Transverse colon (tissue), 4 donors: ENCODE results near the gene STK4. TPM values are rescaled to one million over a fixed set of nuclear protein-coding genes. Genes with fewer than 3 reads are reported as not detected.
A peak's percentile ranks its signal among the peaks of the same experiment; 100 is the strongest.

ENCODE experiments used
- DNase-seq: peaks from one replicate; pipeline ENCODE4 v3.0.0-alpha.2; 2019
- H3K27ac ChIP-seq, 4 donors: fragments of 200-600 bp; sonication (generic); 2 replicates each; pipeline ENCODE4 v1.5.1; 2016 to 2018; ENCODE audit warnings: inconsistent platforms in 4 of 4
- H3K27me3 ChIP-seq: fragments of 200-600 bp; sonication (generic); 2 replicates; pipeline ENCODE4 v1.5.1; 2017; ENCODE audit warnings: inconsistent platforms
- H3K36me3 ChIP-seq, 4 donors: fragments of 200-600 bp; sonication (generic); 2 replicates each; pipeline ENCODE4 v1.5.1; 2017 to 2019; ENCODE audit warnings: inconsistent platforms in 4 of 4
- H3K4me1 ChIP-seq, 4 donors: fragments of 200-600 bp; sonication (generic); 2 replicates each; pipeline ENCODE4 v1.5.1; 2017 to 2020; ENCODE audit warnings: inconsistent platforms in 4 of 4
- H3K4me3 ChIP-seq, 4 donors: fragments of 200-600 bp; sonication (generic); 1 replicate in 1 of 4; 2 replicates in 3 of 4; pipeline versions ENCODE4 v1.5.1 to v1.6.1; 2017 to 2019; ENCODE audit warnings: inconsistent platforms in 4 of 4
- H3K9me3 ChIP-seq, 2 donors: fragments of 200-600 bp; sonication (generic); 2 replicates each; pipeline ENCODE4 v1.5.1; 2017 to 2019; ENCODE audit warnings: inconsistent platforms in 2 of 2
- CTCF ChIP-seq, 5 experiments: fragments of 200-600 bp in 3 of 5; fragments of 450-650 bp in 2 of 5; sonication (generic) in 3 of 5; IDR thresholded peaks; 1 replicate in 2 of 5; 2 replicates in 3 of 5; pipeline ENCODE4 v1.5.1; 2016 to 2017; ENCODE audit warnings: antibody characterized with exemption in 5 of 5, inconsistent platforms in 3 of 5, mild to moderate bottlenecking in 2 of 5, moderate library complexity in 1 of 5
- EP300 ChIP-seq: sonication (generic); formaldehyde crosslinking; IDR thresholded peaks from one replicate; pipeline ENCODE4 v1.6.1; 2017; ENCODE audit warnings: antibody characterized with exemption, low read depth
- POLR2A ChIP-seq: fragments of 450-650 bp; IDR thresholded peaks from one replicate; pipeline ENCODE4 v1.6.1; 2016; ENCODE audit warnings: antibody characterized with exemption, mild to moderate bottlenecking, moderate library complexity
- POLR2AphosphoS5 ChIP-seq, 3 donors: sonication (generic); formaldehyde crosslinking; IDR thresholded peaks; one replicate each; pipeline ENCODE4 v1.6.1; 2016; ENCODE audit warnings: antibody characterized with exemption in 3 of 3
- WGBS, 2 donors: methylation state at CpG; one replicate each; pipeline ENCODE4 v1.1.5; 2018; ENCODE audit warnings: low coverage in 1 of 2; 5-methylcytosine and 5-hydroxymethylcytosine counted together
- in situ Hi-C, 4 donors: fragments of 200-750 bp; cut with MboI; loops; one replicate each; pipeline versions ENCODE4 v1.15.0 to v1.15.1; 2017; ENCODE audit warnings: low sequenced_read_pairs in 3 of 4, low pct_ligation_motif_present in 1 of 4, low pct_unique_long_range_greater_than_20kb in 1 of 4
- intact Hi-C: fragments of 100-400 bp; cut with DNase I; formaldehyde crosslinking; loops from one replicate; pipeline ENCODE4 v1.15.1; 2023; ENCODE audit warnings: low total_unique reads
- total RNA-seq, 4 donors: library from RNA; depleted of rRNA; stranded (reverse); fragments of >200 nt; gene quantifications; one replicate each; pipeline ENCODE4 v1.1.0, GENCODE V29; 2016

Gene STK4
- total RNA-seq, 4 donors from 2014 or later, result 30.3 to 78.1 (median 38.3) TPM

- Histone ChIP-seq H3K4me3 (no peak overlapping the region), H3K27ac (no peak overlapping the region), H3K9me3 (no peaks in the 10 kb centered on the region), H3K27me3 (no peaks in the 10 kb centered on the region), H3K4me1 (peaks cover 3 to 27% (median 7%) of the 10 kb centered on the region in 4 donors), H3K36me3 (no peaks in the 10 kb centered on the region)
- peak; percentile 74 to 86 (median 78) for TF ChIP-seq CTCF (IDR thresholded peaks at IDR 0.05)
- TF ChIP-seq EP300, result no peak
- intact Hi-C loops (no loop called here), in situ Hi-C loops (loop anchor here in 2 of 4 donors (5.0 to 25.0 kb wide), 2 partner anchors 48 to 243 kb away; no protein-coding TSS in a partner anchor)
- 16 to 33% methylated on average over 2 to 5 of the region's 5 CpGs for WGBS, 2 donors
- peak; percentile 15 for DNase-seq
Observed at GRCh38 chr20:45044084-45044573, 77.8 kb downstream of the STK4 start.

- in situ Hi-C loops, result loop anchor here in 2 of 4 donors (5.0 to 25.0 kb wide), 2 partner anchors 48 to 243 kb away; no protein-coding TSS in a partner anchor
- 93 to 100% methylated on average over 1 to 3 of the region's 3 CpGs for WGBS, 2 donors
- H3K9me3 ChIP-seq, result no peaks in the 10 kb centered on the region
- intact Hi-C loops, result no loop called here
- DNase-seq, result no peak
- no peaks in the 10 kb centered on the region for H3K36me3 ChIP-seq
- no peak overlapping the region for H3K4me3 ChIP-seq
- H3K27me3 ChIP-seq, result no peaks in the 10 kb centered on the region
- peaks cover 3 to 26% (median 9%) of the 10 kb centered on the region in 4 donors for H3K4me1 ChIP-seq
- H3K27ac ChIP-seq, result no peak overlapping the region
- TF ChIP-seq EP300 (no peak), POLR2AphosphoS5 (IDR thresholded peaks at IDR 0.05) (no peak), CTCF (IDR thresholded peaks at IDR 0.05) (no peak), POLR2A (no peak)
Observed at GRCh38 chr20:45044601-45045000, 78.3 kb downstream of the STK4 start.

- intact Hi-C loops (no loop called here), in situ Hi-C loops (loop anchor here in 1 of 4 donors (25.0 kb wide), 1 partner anchor 240 kb away; no protein-coding TSS in a partner anchor)
- 83 to 90% methylated on average over 2 of the region's 2 CpGs for WGBS, 2 donors
- H3K9me3 ChIP-seq, result no peaks in the 10 kb centered on the region
- H3K36me3 ChIP-seq, result no peaks in the 10 kb centered on the region
- no peaks in the 10 kb centered on the region for H3K27me3 ChIP-seq
- no peak for DNase-seq
- no peak overlapping the region for H3K27ac ChIP-seq
- no peak overlapping the region for H3K4me3 ChIP-seq
- TF ChIP-seq POLR2A (no peak), EP300 (no peak), CTCF (IDR thresholded peaks at IDR 0.05) (no peak), POLR2AphosphoS5 (IDR thresholded peaks at IDR 0.05) (no peak)
- H3K4me1 ChIP-seq, result peaks cover 0 to 28% (median 8%) of the 10 kb centered on the region in 4 donors
Observed at GRCh38 chr20:45047581-45048119, 81.3 kb downstream of the STK4 start.

- DNase-seq, result no peak
- Histone ChIP-seq H3K4me3 (no peak overlapping the region), H3K4me1 (peaks cover 0 to 38% (median 8%) of the 10 kb centered on the region in 4 donors), H3K27ac (peak overlapping the region in 1 of 4 donors; percentile 5), H3K36me3 (peaks cover 0 to 6% (median 0%) of the 10 kb centered on the region in 4 donors), H3K9me3 (no peaks in the 10 kb centered on the region), H3K27me3 (no peaks in the 10 kb centered on the region)
- TF ChIP-seq CTCF (IDR thresholded peaks at IDR 0.05), result no peak
- no peak for TF ChIP-seq POLR2AphosphoS5 (IDR thresholded peaks at IDR 0.05)
- TF ChIP-seq EP300, result no peak
- no peak for TF ChIP-seq POLR2A
- 69 to 76% methylated on average over 3 of the region's 3 CpGs for WGBS, 2 donors
- in situ Hi-C loops, result loop anchor here in 1 of 4 donors (25.0 kb wide), 1 partner anchor 238 kb away; no protein-coding TSS in a partner anchor
- intact Hi-C loops, result no loop called here
Observed at GRCh38 chr20:45049438-45049837, 83.1 kb downstream of the STK4 start.
